K562 (cell line): ENCODE results near the gene SEZ6. TPM values are rescaled to one million over a fixed set of nuclear protein-coding genes. Genes with fewer than 3 reads are reported as not detected.

Source experiments
- ATAC-seq: fragments of 200-7000 bp; cut with Tn5 transposase; 3 replicates; pipeline ENCODE4 v1.9.1; 2020; ENCODE audit warnings: moderate library complexity
- BruUV-seq: library from RNA; stranded (reverse); fragments of 400-500 nt; replicated peaks from 2 replicates; lab custom pipeline; 2021; lab: Mats Ljungman, UMichigan
- CTCF ChIA-PET: fragments of 300-600 bp; formaldehyde crosslinking; extraction: SDS; loops from one replicate; lab custom pipeline; 2021; ENCODE audit warnings: low intra/inter-chr PET ratio; lab: Yijun Ruan, JAX
- POLR2A ChIA-PET: fragments of 300-600, 350-650 bp; sonication (Branson Sonifier 250); formaldehyde crosslinking; extraction: SDS; loops from one replicate; lab custom pipeline; 2021; ENCODE audit warnings: antibody characterized with exemption, inconsistent platforms; lab: Yijun Ruan, JAX
- DNase-seq, 4 experiments: peaks; one replicate each; pipeline versions ENCODE4 v3.0.0 to v3.0.0-alpha.2; 2011 to 2018; ENCODE audit warnings: low spot score in 3 of 4, mixed read lengths in 3 of 4; ENCODE audit errors: extremely low read depth in 1 of 4
- FAIRE-seq: peaks from 2 replicates; lab custom pipeline; 2011; peaks lifted over from hg19 to GRCh38; lab: Jason Lieb, UNC
- H2AFZ ChIP-seq: 2 replicates; pipeline ENCODE4 v1.6.0; 2011; ENCODE audit warnings: low read depth, low read length, control low read depth, inconsistent platforms
- H3K27ac ChIP-seq: fragments of 200-600 bp; 3 replicates; pipeline ENCODE4 v1.8.0; 2011; ENCODE audit warnings: low read depth, mild to moderate bottlenecking, control low read depth, inconsistent platforms, low read length, moderate library complexity, mixed read lengths; ENCODE audit errors: extremely low read depth
- H3K27me3 ChIP-seq, 2 experiments: fragments of 300-600 bp in 1 of 2; 2 replicates in 1 of 2; 3 replicates in 1 of 2; pipeline versions ENCODE4 v1.6.0 to v1.8.0; 2011; ENCODE audit warnings: inconsistent platforms in 2 of 2, low read length in 2 of 2, mild to moderate bottlenecking in 1 of 2, mixed read lengths in 1 of 2, moderate library complexity in 1 of 2; ENCODE audit not compliant: control insufficient read depth in 2 of 2, insufficient read depth in 2 of 2
- H3K36me3 ChIP-seq: fragments of 300-600 bp; 3 replicates; pipeline ENCODE4 v1.8.0; 2011; ENCODE audit warnings: mild to moderate bottlenecking, low read length, inconsistent platforms; ENCODE audit not compliant: control insufficient read depth, insufficient read depth
- H3K4me1 ChIP-seq, 2 experiments: fragments of 200-600 bp in 1 of 2; replicated peaks in 1 of 2; 2 replicates in 1 of 2; 3 replicates in 1 of 2; pipeline versions ENCODE4 v1.5.1 to v1.8.0; 2011; ENCODE audit warnings: inconsistent platforms in 2 of 2, low read length in 2 of 2, mild to moderate bottlenecking in 1 of 2, mixed read lengths in 1 of 2, moderate library complexity in 1 of 2; ENCODE audit not compliant: control insufficient read depth in 2 of 2, insufficient read depth in 2 of 2
- H3K4me2 ChIP-seq: 2 replicates; pipeline ENCODE4 v1.6.1; 2011; ENCODE audit warnings: low read length, control low read depth, inconsistent platforms, mixed read lengths; ENCODE audit not compliant: insufficient read depth
- H3K4me3 ChIP-seq: fragments of 200-600 bp; sonication (generic), shearing (Covaris generic); 2 replicates; pipeline ENCODE4 v1.5.1; 2016; ENCODE audit warnings: control low read depth, inconsistent platforms
- H3K79me2 ChIP-seq: fragments of 200-600 bp; 3 replicates; pipeline ENCODE4 v1.8.0; 2011; ENCODE audit warnings: low read length, inconsistent platforms; ENCODE audit not compliant: control insufficient read depth, insufficient read depth
- H3K9ac ChIP-seq, 2 experiments: 2 replicates each; pipeline versions ENCODE4 v1.6.0 to v1.6.1; 2011; ENCODE audit warnings: low read depth in 2 of 2, low read length in 2 of 2, control low read depth in 1 of 2, inconsistent platforms in 1 of 2, mild to moderate bottlenecking in 1 of 2, mixed read lengths in 1 of 2; ENCODE audit not compliant: insufficient read depth in 1 of 2
- H3K9me1 ChIP-seq: one replicate; pipeline ENCODE4 v1.6.0; 2011; ENCODE audit warnings: inconsistent platforms, mild to moderate bottlenecking, low read length, moderate library complexity; ENCODE audit not compliant: control insufficient read depth, insufficient read depth
- H3K9me3 ChIP-seq: replicated peaks from 2 replicates; pipeline ENCODE4 v1.5.1; 2011; ENCODE audit warnings: low read depth, low read length, inconsistent platforms; ENCODE audit not compliant: control insufficient read depth, insufficient read depth
- H4K20me1 ChIP-seq: replicated peaks from 2 replicates; pipeline ENCODE4 v1.6.1; 2011; ENCODE audit warnings: low read length, inconsistent platforms, mixed read lengths; ENCODE audit not compliant: control insufficient read depth, insufficient read depth
- NFIC ChIP-seq: fragments of 450-650 bp; IDR thresholded peaks from 2 replicates; pipeline ENCODE4 v1.6.1; 2017; ENCODE audit warnings: mild to moderate bottlenecking, inconsistent platforms
- RBM25 ChIP-seq: fragments of 200-400 bp; formaldehyde crosslinking; IDR thresholded peaks from 2 replicates; pipeline ENCODE4 v1.6.1; 2018; ENCODE audit warnings: low read length, low read depth, moderate library complexity; ENCODE audit not compliant: severe bottlenecking
- RFX1 ChIP-seq: fragments of 450-650 bp; IDR thresholded peaks from 2 replicates; pipeline ENCODE4 v1.6.1; 2016; ENCODE audit warnings: mild to moderate bottlenecking, moderate library complexity
- ZNF778 ChIP-seq: fragments of 450-650 bp; formaldehyde crosslinking; IDR thresholded peaks from 2 replicates; pipeline ENCODE4 v1.4.0; 2020; ENCODE audit warnings: mild to moderate bottlenecking, moderate library complexity
- WGBS: fragments of 100-300 bp; shearing (Covaris generic); methylation state at CpG from one replicate; pipeline ENCODE4 v1.1.6; 2016; ENCODE audit warnings: low coverage, mixed read lengths; ENCODE audit not compliant: insufficient coverage; ENCODE audit errors: missing lambda C conversion rate; 5-methylcytosine and 5-hydroxymethylcytosine counted together
- in situ Hi-C: fragments of 300-500 bp; cut with MboI; formaldehyde crosslinking; loops from 4 replicates; pipeline ENCODE4 v1.15.0; 2018; ENCODE audit warnings: inconsistent platforms, mixed read lengths
- intact Hi-C: fragments of 100-400 bp; cut with micrococcal nuclease; formaldehyde crosslinking; loops from 2 replicates; pipeline ENCODE4 v1.14.2; 2022
- polyA plus RNA-seq, 8 experiments: library from polyadenylated mRNA; depleted of rRNA in 4 of 8; stranded (reverse) in 5 of 8; unstranded in 3 of 8; fragments of >200 nt; fragmentation: Nextera tagmentation in 2 of 8; fragmentation: Illumina TruSeq in 1 of 8; extraction: Ambion mirVana in 2 of 8; extraction: Trizol in 1 of 8; gene quantifications; 2 replicates each; pipeline versions ENCODE4 v1.2.1 to v1.2.3, GENCODE V29; 2011 to 2014; ENCODE audit warnings: inconsistent platforms in 1 of 8, missing spikeins in 1 of 8
- total RNA-seq, 7 experiments: library from RNA; depleted of rRNA in 6 of 7; stranded (reverse); fragments of >200 nt in 6 of 7; fragmentation: Illumina TruSeq in 2 of 7; extraction: Trizol in 2 of 7; gene quantifications; 2 replicates each; pipeline versions ENCODE4 v1.2.1 to v1.2.3, GENCODE V29; 2011 to 2021; ENCODE audit warnings: low replicate concordance in 1 of 7

The SEZ6 gene
- total and polyA plus RNA-seq, 9 of the 15 experiments (the other 6 are each of a cell fraction or from before 2014, with no cell fraction given) = not detected

DNA sequence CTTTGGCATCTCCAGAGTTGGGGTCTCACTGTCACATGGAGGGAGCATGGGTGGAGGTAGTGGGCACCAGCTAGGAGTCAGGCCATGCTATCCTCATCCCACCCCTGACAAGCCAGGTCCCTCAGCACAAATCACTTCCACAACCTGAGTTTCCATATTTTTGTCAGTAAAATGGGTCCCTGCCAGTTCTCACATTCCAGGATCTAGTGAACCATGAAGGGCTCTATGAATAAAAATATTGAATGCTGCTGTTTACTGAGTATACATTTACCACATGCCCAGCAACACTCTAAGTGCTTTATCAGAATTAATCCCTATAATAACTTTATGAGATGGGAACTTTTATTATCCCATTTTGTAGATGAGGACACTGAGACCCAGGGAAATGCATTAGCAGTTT is 16.8 kb downstream of the SEZ6 start:
- TF ChIP-seq ZNF778 (CRISPR knock-in tag) = no peak
- peak; percentile 47 for TF ChIP-seq RBM25
- intact Hi-C loops (no loop called here), in situ Hi-C loops (no loop called here)
- Histone ChIP-seq H3K9ac (no peak overlapping the region), H2AFZ (no peak overlapping the region), H4K20me1 (peaks cover 22% of the 10 kb centered on the region; the same call in 1 of the 2 replicates), H3K4me1 (peaks cover 0 to 9% of the 10 kb centered on the region in 2 experiments; a peak in 2 of 5 replicates), H3K27ac (no peak overlapping the region), H3K9me3 (no peaks in the 10 kb centered on the region), H3K4me2 (no peak overlapping the region), H3K79me2 (no peaks in the 10 kb centered on the region), H3K36me3 (no peaks in the 10 kb centered on the region), H3K4me3 (no peak overlapping the region), H3K9me1 (no peaks in the 10 kb centered on the region), H3K27me3 (peaks cover 6 to 74% of the 10 kb centered on the region in 2 experiments; a peak in 4 of 5 replicates)
- ChIA-PET POLR2A (interaction anchor here (1.0 kb wide), 1 partner anchor 424 kb away, joined by 3 read pairs; no protein-coding TSS in a partner anchor), CTCF (no interaction called here)
- DNase-seq (no peak), ATAC-seq (no peak), FAIRE-seq (no peak)
- no TSS peak for BruUV-seq

GRCh38 chr17:28988475-28988874 is 17.4 kb downstream of the SEZ6 start:
- CTCF ChIA-PET = no interaction called here
- peaks cover 0 to 9% of the 10 kb centered on the region in 2 experiments; a peak in 2 of 5 replicates for H3K4me1 ChIP-seq
- H3K9ac ChIP-seq = no peak overlapping the region
- H3K36me3 ChIP-seq = no peaks in the 10 kb centered on the region
- intact Hi-C loops (no loop called here), in situ Hi-C loops (no loop called here)
- BruUV-seq = no TSS peak
- H2AFZ ChIP-seq = no peak overlapping the region
- no peaks in the 10 kb centered on the region for H3K9me1 ChIP-seq
- peaks cover 21% of the 10 kb centered on the region; the same call in 1 of the 2 replicates for H4K20me1 ChIP-seq
- H3K27ac ChIP-seq = no peak overlapping the region
- ATAC-seq = no peak
- no peak for TF ChIP-seq RFX1
- 0 out of 2 replicates have a peak, but pooled peaks have one; percentile 15 for TF ChIP-seq NFIC
- peaks cover 11 to 74% of the 10 kb centered on the region in 2 experiments; a peak in 4 of 5 replicates for H3K27me3 ChIP-seq
- H3K4me3 ChIP-seq = no peak overlapping the region
- H3K9me3 ChIP-seq = no peaks in the 10 kb centered on the region
- no peak for DNase-seq
- 0% methylated on average over 1 of the region's 1 CpG for WGBS
- FAIRE-seq = no peak
- POLR2A ChIA-PET = interaction anchor here (1.0 kb wide), 1 partner anchor 425 kb away, joined by 3 read pairs; no protein-coding TSS in a partner anchor
- H3K79me2 ChIP-seq = no peaks in the 10 kb centered on the region
- no peak overlapping the region for H3K4me2 ChIP-seq
